DOHH2 (cell line): ENCODE data around the gene MGP.

ENCODE experiments used
- H3F3A ChIP-seq: fragments of 200-600 bp; sonication (generic), shearing (Covaris generic); 2 replicates; pipeline ENCODE4 v1.6.0; 2016; ENCODE audit warnings: antibody characterized with exemption, mild to moderate bottlenecking; ENCODE audit not compliant: control insufficient read depth, insufficient read depth
- H3K27ac ChIP-seq: fragments of 200-600 bp; sonication (generic); 2 replicates; pipeline ENCODE4 v1.5.1; 2014; ENCODE audit warnings: low read depth, mild to moderate bottlenecking, low read length, moderate library complexity
- H3K27me3 ChIP-seq: fragments of 200-600 bp; sonication (generic); 2 replicates; pipeline ENCODE4 v1.6.1; 2014; ENCODE audit warnings: mild to moderate bottlenecking, low read length, mixed read lengths; ENCODE audit not compliant: control insufficient read depth
- H3K36me3 ChIP-seq: fragments of 200-600 bp; sonication (generic); 2 replicates; pipeline ENCODE4 v1.6.1; 2014; ENCODE audit warnings: mild to moderate bottlenecking, low read length, moderate library complexity, mixed read lengths; ENCODE audit not compliant: control insufficient read depth
- H3K4me1 ChIP-seq: fragments of 200-600 bp; sonication (generic); 2 replicates; pipeline ENCODE4 v1.6.1; 2014; ENCODE audit warnings: mild to moderate bottlenecking, low read length, mixed read lengths; ENCODE audit not compliant: control insufficient read depth
- H3K4me2 ChIP-seq: fragments of 200-600 bp; sonication (generic); 2 replicates; pipeline ENCODE4 v1.6.0; 2014; ENCODE audit warnings: mild to moderate bottlenecking, low read length, moderate library complexity
- H3K4me3 ChIP-seq: fragments of 200-600 bp; sonication (generic); 2 replicates; pipeline ENCODE4 v1.5.1; 2014; ENCODE audit warnings: mild to moderate bottlenecking, low read length, mixed read lengths
- H3K79me2 ChIP-seq: fragments of 200-600 bp; sonication (generic); 2 replicates; pipeline ENCODE4 v1.6.1; 2014; ENCODE audit warnings: mild to moderate bottlenecking, low read length, mixed read lengths; ENCODE audit not compliant: control insufficient read depth
- H3K9me2 ChIP-seq: fragments of 200-600 bp; sonication (generic); replicated peaks from 2 replicates; pipeline ENCODE4 v1.6.1; 2014; ENCODE audit warnings: mild to moderate bottlenecking, low read length, mixed read lengths; ENCODE audit not compliant: control insufficient read depth
- H3K9me3 ChIP-seq: fragments of 200-600 bp; sonication (generic); 2 replicates; pipeline ENCODE4 v1.6.1; 2014; ENCODE audit warnings: antibody characterized with exemption, low read length, mixed read lengths; ENCODE audit not compliant: control insufficient read depth, insufficient read depth
- H4K20me1 ChIP-seq: fragments of 200-600 bp; sonication (generic); 2 replicates; pipeline ENCODE4 v1.6.0; 2014; ENCODE audit warnings: low read depth, mild to moderate bottlenecking, antibody characterized with exemption, low read length, moderate library complexity; ENCODE audit not compliant: control insufficient read depth, insufficient read depth
- EZH2phosphoT487 ChIP-seq: fragments of 200-600 bp; sonication (generic); IDR thresholded peaks from 2 replicates; pipeline ENCODE4 v1.6.1; 2017; ENCODE audit warnings: borderline replicate concordance, mild to moderate bottlenecking, antibody characterized with exemption, low read length, moderate library complexity, mixed read lengths
- TF ChIP-seq, protein P1 (sequence below): fragments of 200-600 bp; sonication (generic); IDR thresholded peaks from one replicate; pipeline ENCODE4 v1.5.1; 2014; ENCODE audit warnings: antibody characterized with exemption, mild to moderate bottlenecking, low read depth, low read length; ENCODE audit not compliant: poor library complexity, severe bottlenecking

The MGP gene

DNA sequence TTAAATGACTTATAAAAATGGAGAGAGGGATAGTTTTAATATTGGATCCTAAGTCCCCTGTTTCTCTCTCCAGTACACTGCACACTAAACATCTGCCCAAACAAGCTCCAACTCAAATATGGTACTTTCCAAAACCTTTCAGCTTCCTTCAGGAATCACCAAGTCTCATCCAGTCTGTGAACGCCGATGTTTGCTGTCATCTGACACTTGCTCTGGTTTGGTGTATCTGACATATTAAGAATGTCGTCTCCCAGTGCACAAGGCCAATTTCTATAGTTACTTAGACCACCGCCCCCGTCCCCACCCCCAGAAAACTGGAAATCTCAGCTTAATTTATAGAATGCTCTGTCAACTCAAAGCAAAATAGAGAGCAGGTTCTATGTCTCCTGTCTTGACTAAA is 5.0 kb upstream of the MGP start:
- no peak overlapping the region for H3K27ac ChIP-seq
- TF ChIP-seq, protein P1, sequence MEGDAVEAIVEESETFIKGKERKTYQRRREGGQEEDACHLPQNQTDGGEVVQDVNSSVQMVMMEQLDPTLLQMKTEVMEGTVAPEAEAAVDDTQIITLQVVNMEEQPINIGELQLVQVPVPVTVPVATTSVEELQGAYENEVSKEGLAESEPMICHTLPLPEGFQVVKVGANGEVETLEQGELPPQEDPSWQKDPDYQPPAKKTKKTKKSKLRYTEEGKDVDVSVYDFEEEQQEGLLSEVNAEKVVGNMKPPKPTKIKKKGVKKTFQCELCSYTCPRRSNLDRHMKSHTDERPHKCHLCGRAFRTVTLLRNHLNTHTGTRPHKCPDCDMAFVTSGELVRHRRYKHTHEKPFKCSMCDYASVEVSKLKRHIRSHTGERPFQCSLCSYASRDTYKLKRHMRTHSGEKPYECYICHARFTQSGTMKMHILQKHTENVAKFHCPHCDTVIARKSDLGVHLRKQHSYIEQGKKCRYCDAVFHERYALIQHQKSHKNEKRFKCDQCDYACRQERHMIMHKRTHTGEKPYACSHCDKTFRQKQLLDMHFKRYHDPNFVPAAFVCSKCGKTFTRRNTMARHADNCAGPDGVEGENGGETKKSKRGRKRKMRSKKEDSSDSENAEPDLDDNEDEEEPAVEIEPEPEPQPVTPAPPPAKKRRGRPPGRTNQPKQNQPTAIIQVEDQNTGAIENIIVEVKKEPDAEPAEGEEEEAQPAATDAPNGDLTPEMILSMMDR, result no peak
- TF ChIP-seq EZH2phosphoT487, result no peak
- no peak overlapping the region for H3K4me3 ChIP-seq
- peaks cover 13% of the 10 kb centered on the region for H3K4me1 ChIP-seq
- no peaks in the 10 kb centered on the region for H4K20me1 ChIP-seq
- no peaks in the 10 kb centered on the region for H3K9me3 ChIP-seq
- no peaks in the 10 kb centered on the region for H3K9me2 ChIP-seq
- no peaks in the 10 kb centered on the region for H3K27me3 ChIP-seq
- H3K36me3 ChIP-seq, result no peaks in the 10 kb centered on the region
- H3K4me2 ChIP-seq, result no peak overlapping the region
- no peaks in the 10 kb centered on the region for H3K79me2 ChIP-seq
- H3F3A ChIP-seq, result no peaks in the 10 kb centered on the region

DNA sequence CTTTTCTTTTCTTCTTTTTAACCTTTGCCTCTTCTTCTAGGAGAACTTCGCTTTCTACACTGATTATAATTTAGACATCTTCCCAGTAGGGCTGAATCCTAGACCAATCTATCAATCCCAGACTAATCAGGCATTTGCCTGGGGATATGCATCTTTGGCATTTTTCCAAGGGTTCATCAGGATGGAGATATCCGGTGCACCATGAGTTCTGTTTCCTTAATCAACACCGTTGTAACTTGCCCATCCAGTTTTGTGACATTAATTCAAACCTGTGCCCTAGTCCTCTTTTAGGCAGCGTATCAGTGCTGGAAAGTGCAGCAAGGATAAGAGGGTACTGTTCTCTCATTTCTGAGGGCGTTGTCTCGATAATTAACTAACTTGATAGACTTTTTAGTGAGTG is 617 bp upstream of the MGP start:
- no peak overlapping the region for H3K4me2 ChIP-seq
- H3F3A ChIP-seq, result peaks cover 3% of the 10 kb centered on the region; the same call in 1 of the 2 replicates
- H3K27ac ChIP-seq, result no peak overlapping the region
- no peaks in the 10 kb centered on the region for H4K20me1 ChIP-seq
- no peaks in the 10 kb centered on the region for H3K9me2 ChIP-seq
- H3K4me1 ChIP-seq, result peaks cover 48% of the 10 kb centered on the region
- TF ChIP-seq, protein P1, result no peak
- no peak for TF ChIP-seq EZH2phosphoT487
- no peaks in the 10 kb centered on the region for H3K9me3 ChIP-seq
- H3K27me3 ChIP-seq, result no peaks in the 10 kb centered on the region
- no peak overlapping the region for H3K4me3 ChIP-seq
- H3K79me2 ChIP-seq, result no peaks in the 10 kb centered on the region
- H3K36me3 ChIP-seq, result no peaks in the 10 kb centered on the region

DNA sequence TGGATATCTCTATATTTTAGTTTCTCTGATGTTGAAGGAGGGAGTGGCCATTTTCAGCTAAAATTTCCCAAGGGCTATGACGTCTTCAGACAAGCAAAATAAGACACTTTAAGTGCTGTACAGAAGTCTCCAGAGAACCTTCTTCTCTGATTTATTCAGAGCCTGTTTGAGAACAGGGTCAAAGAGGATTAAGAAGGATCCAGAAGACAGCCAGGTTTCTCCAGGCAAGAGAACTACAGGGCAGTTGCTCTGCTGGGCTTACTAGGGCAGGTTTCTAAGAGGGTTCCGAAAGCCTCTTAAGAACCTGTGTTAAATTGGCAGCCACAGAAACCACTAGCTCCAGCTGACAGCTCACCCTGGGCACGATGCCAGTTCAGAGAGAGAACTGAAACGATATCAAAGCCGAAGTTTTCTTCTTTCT is 1.2 kb downstream of the MGP start:
- peaks cover 3% of the 10 kb centered on the region; the same call in 1 of the 2 replicates for H3F3A ChIP-seq
- H3K4me1 ChIP-seq, result peaks cover 65% of the 10 kb centered on the region
- H3K79me2 ChIP-seq, result no peaks in the 10 kb centered on the region
- H3K36me3 ChIP-seq, result peaks cover 9% of the 10 kb centered on the region
- peak overlapping the region; percentile 73 for H3K4me2 ChIP-seq
- peak overlapping the region; percentile 50 for H3K4me3 ChIP-seq
- H4K20me1 ChIP-seq, result no peaks in the 10 kb centered on the region
- peak overlapping the region; percentile 59 for H3K27ac ChIP-seq
- no peaks in the 10 kb centered on the region for H3K9me2 ChIP-seq
- H3K9me3 ChIP-seq, result peaks cover 10% of the 10 kb centered on the region
- H3K27me3 ChIP-seq, result no peaks in the 10 kb centered on the region
- TF ChIP-seq, protein P1, result no peak
- no peak for TF ChIP-seq EZH2phosphoT487

DNA sequence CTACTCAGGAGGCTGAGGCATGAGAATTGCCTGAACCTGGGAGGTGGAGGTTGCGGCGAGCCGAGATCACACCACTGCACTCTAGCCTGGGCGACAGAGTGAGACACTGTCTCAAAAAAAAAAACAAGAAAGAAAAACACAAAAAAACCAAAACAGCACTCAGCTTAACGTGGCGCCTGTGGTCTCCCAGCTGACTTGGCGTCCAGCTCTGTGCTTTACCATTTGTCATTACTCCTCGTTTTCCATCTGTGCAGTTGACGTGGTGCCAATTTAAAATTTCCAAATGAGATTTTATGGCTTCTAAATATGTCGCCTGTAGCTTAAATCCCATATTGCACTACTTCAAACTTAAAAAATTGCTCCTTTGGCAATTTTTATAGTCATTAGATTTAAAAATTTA is 2.0 kb downstream of the MGP start:
- Histone ChIP-seq H3K4me1 (peaks cover 72% of the 10 kb centered on the region), H4K20me1 (no peaks in the 10 kb centered on the region), H3K9me2 (no peaks in the 10 kb centered on the region), H3K36me3 (peaks cover 12% of the 10 kb centered on the region), H3K4me2 (peak overlapping the region; percentile 73; the same call in 1 of the 2 replicates), H3K9me3 (peaks cover 13% of the 10 kb centered on the region), H3K27ac (no peak overlapping the region), H3F3A (peaks cover 3% of the 10 kb centered on the region; the same call in 1 of the 2 replicates), H3K79me2 (no peaks in the 10 kb centered on the region), H3K4me3 (peak overlapping the region; percentile 50), H3K27me3 (no peaks in the 10 kb centered on the region)
- TF ChIP-seq, protein P1, result no peak
- TF ChIP-seq EZH2phosphoT487, result no peak
